Caco-2 (cell line): ENCODE results near the gene MNDA. TPM values are rescaled to one million over a fixed set of nuclear protein-coding genes. Genes with fewer than 3 reads are reported as not detected.

ENCODE experiments used
- BruUV-seq: library from RNA; stranded (reverse); fragments of 400-500 nt; replicated peaks from 2 replicates; lab custom pipeline; 2021; lab: Mats Ljungman, UMichigan
- CTCF ChIA-PET: fragments of 300-600 bp; sonication (Branson Sonifier 250); formaldehyde crosslinking; loops from one replicate; lab custom pipeline; 2022; ENCODE audit warnings: antibody characterized with exemption; lab: Charles Lee
- POLR2A ChIA-PET: fragments of 300-600 bp; sonication (Branson Sonifier 250); formaldehyde crosslinking; loops from one replicate; lab custom pipeline; 2022; ENCODE audit warnings: antibody characterized with exemption; lab: Charles Lee
- DNase-seq, 2 experiments: peaks; one replicate each; pipeline versions ENCODE4 v3.0.0 to v3.0.0-alpha.2; 2020 to 2022
- H3K27me3 ChIP-seq: replicated peaks from 2 replicates; pipeline ENCODE4 v1.6.0; 2011; ENCODE audit warnings: low read length; ENCODE audit not compliant: control insufficient read depth, insufficient read depth
- H3K36me3 ChIP-seq: 2 replicates; pipeline ENCODE4 v1.5.1; 2011; ENCODE audit warnings: low read length; ENCODE audit not compliant: control insufficient read depth, insufficient read depth
- H3K4me1 ChIP-seq: fragments of 250-450 bp; sonication (Bioruptor Pico); 2 replicates; pipeline ENCODE4 v1.5.1; 2020; ENCODE audit warnings: mild to moderate bottlenecking
- H3K4me3 ChIP-seq: 2 replicates; pipeline ENCODE4 v1.5.1; 2011; ENCODE audit warnings: low read depth, mild to moderate bottlenecking, control low read depth, low read length
- H3K9me3 ChIP-seq: fragments of 250-450 bp; sonication (Bioruptor Pico); 2 replicates; pipeline ENCODE4 v1.5.1; 2020; ENCODE audit warnings: mild to moderate bottlenecking, moderate library complexity
- H3K27ac Mint-ChIP-seq: one replicate; pipeline ENCODE4 v1.8.0; 2022; ENCODE audit warnings: mixed read lengths; ENCODE audit not compliant: unreplicated experiment
- H3K27me3 Mint-ChIP-seq: one replicate; pipeline ENCODE4 v1.8.0; 2022; ENCODE audit warnings: mixed read lengths; ENCODE audit not compliant: insufficient read depth, unreplicated experiment
- H3K36me3 Mint-ChIP-seq: one replicate; pipeline ENCODE4 v1.8.0; 2022; ENCODE audit warnings: mild to moderate bottlenecking, mixed read lengths; ENCODE audit not compliant: insufficient read depth, unreplicated experiment
- H3K4me1 Mint-ChIP-seq: one replicate; pipeline ENCODE4 v1.8.0; 2022; ENCODE audit warnings: low read depth, mixed read lengths; ENCODE audit not compliant: unreplicated experiment
- H3K4me3 Mint-ChIP-seq: one replicate; pipeline ENCODE4 v1.8.0; 2022; ENCODE audit warnings: mild to moderate bottlenecking, moderate library complexity, mixed read lengths; ENCODE audit not compliant: unreplicated experiment
- H3K9me3 Mint-ChIP-seq: one replicate; pipeline ENCODE4 v1.8.0; 2022; ENCODE audit warnings: mixed read lengths; ENCODE audit not compliant: unreplicated experiment
- CTCF ChIP-seq, 2 experiments: fragments of 200-600 bp in 1 of 2; IDR thresholded peaks; 1 replicate in 1 of 2; 2 replicates in 1 of 2; pipeline versions ENCODE4 v1.5.1 to v1.8.0; 2011 to 2022; ENCODE audit warnings: antibody characterized with exemption in 1 of 2, control low read depth in 1 of 2, inconsistent platforms in 1 of 2, low read depth in 1 of 2, low read length in 1 of 2, mild to moderate bottlenecking in 1 of 2, moderate library complexity in 1 of 2; ENCODE audit not compliant: insufficient read depth in 1 of 2, severe bottlenecking in 1 of 2, unreplicated experiment in 1 of 2
- intact Hi-C: fragments of 100-400 bp; cut with micrococcal nuclease; formaldehyde crosslinking; loops from one replicate; pipeline ENCODE4 v1.10.0; 2022; ENCODE audit not compliant: unreplicated experiment
- total RNA-seq: library from RNA; stranded (reverse); gene quantifications from 2 replicates; pipeline ENCODE4 v1.2.3, GENCODE V29; 2022

The MNDA gene
- total RNA-seq, 1 experiment from 2014 or later: not detected

- H3K9me3 Mint-ChIP-seq: no peaks in the 10 kb centered on the region
- POLR2A ChIA-PET: no interaction called here
- H3K36me3 ChIP-seq: no peaks in the 10 kb centered on the region
- TF ChIP-seq CTCF (IDR thresholded peaks at IDR 0.05; ENCODE audit: insufficient read depth in 1 of 2, low read depth in 1 of 2, low read length in 1 of 2, severe bottlenecking in 1 of 2, unreplicated experiment in 1 of 2): no peak
- no peaks in the 10 kb centered on the region for H3K4me1 Mint-ChIP-seq
- BruUV-seq: no TSS peak
- no peak overlapping the region for H3K27ac Mint-ChIP-seq
- CTCF ChIA-PET: no interaction called here
- no peak overlapping the region for H3K4me3 ChIP-seq
- no peaks in the 10 kb centered on the region for H3K4me1 ChIP-seq
- intact Hi-C loops: no loop called here
- H3K27me3 ChIP-seq: no peaks in the 10 kb centered on the region
- H3K27me3 Mint-ChIP-seq: peaks cover 3% of the 10 kb centered on the region
- H3K9me3 ChIP-seq: no peaks in the 10 kb centered on the region
- H3K36me3 Mint-ChIP-seq: no peaks in the 10 kb centered on the region
- H3K4me3 Mint-ChIP-seq: no peak overlapping the region
- no peak for DNase-seq
These were observed 29.8 kb upstream of the MNDA start for GRCh38 chr1:158801396-158801795.

GRCh38 chr1:158803678-158804077 lies 27.5 kb upstream of the MNDA start:
- no peak for TF ChIP-seq CTCF (IDR thresholded peaks at IDR 0.05; ENCODE audit: insufficient read depth in 1 of 2, low read depth in 1 of 2, low read length in 1 of 2, severe bottlenecking in 1 of 2, unreplicated experiment in 1 of 2)
- Mint-ChIP-seq H3K36me3 (no peaks in the 10 kb centered on the region), H3K9me3 (no peaks in the 10 kb centered on the region), H3K27me3 (peaks cover 3% of the 10 kb centered on the region), H3K4me1 (no peaks in the 10 kb centered on the region), H3K27ac (no peak overlapping the region), H3K4me3 (no peak overlapping the region)
- ChIA-PET POLR2A (no interaction called here), CTCF (no interaction called here)
- no peaks in the 10 kb centered on the region for H3K27me3 ChIP-seq
- H3K9me3 ChIP-seq: no peaks in the 10 kb centered on the region
- BruUV-seq: no TSS peak
- H3K36me3 ChIP-seq: no peaks in the 10 kb centered on the region
- H3K4me1 ChIP-seq: no peaks in the 10 kb centered on the region
- intact Hi-C loops: no loop called here
- DNase-seq: no peak
- H3K4me3 ChIP-seq: no peak overlapping the region

- Mint-ChIP-seq H3K4me3 (no peak overlapping the region), H3K4me1 (no peaks in the 10 kb centered on the region), H3K36me3 (no peaks in the 10 kb centered on the region), H3K9me3 (no peaks in the 10 kb centered on the region), H3K27ac (no peak overlapping the region), H3K27me3 (peaks cover 5% of the 10 kb centered on the region)
- Histone ChIP-seq H3K27me3 (no peaks in the 10 kb centered on the region), H3K36me3 (no peaks in the 10 kb centered on the region), H3K4me3 (no peak overlapping the region), H3K9me3 (no peaks in the 10 kb centered on the region), H3K4me1 (no peaks in the 10 kb centered on the region)
- ChIA-PET CTCF (no interaction called here), POLR2A (no interaction called here)
- TF ChIP-seq CTCF (IDR thresholded peaks at IDR 0.05; ENCODE audit: insufficient read depth in 1 of 2, low read depth in 1 of 2, low read length in 1 of 2, severe bottlenecking in 1 of 2, unreplicated experiment in 1 of 2): no peak
- intact Hi-C loops: no loop called here
- no TSS peak for BruUV-seq
- no peak for DNase-seq
These were observed 24.1 kb upstream of the MNDA start for GRCh38 chr1:158806916-158807536.
